HL-60/S4 treated with phorbol 12-myristate 13-acetate at 8.2 ng/mL for 4 days and 3 days (cell line): Measurements from ENCODE around the gene SEMA5B.

Source experiments
- in situ Hi-C: fragments of 300-500 bp; cut with MboI; formaldehyde crosslinking; loops from 2 replicates; pipeline ENCODE4 v1.15.0; 2022; ENCODE audit warnings: low sequenced_read_pairs

The SEMA5B gene

GRCh38 chr3:122928396-122929187 lies 99.0 kb downstream of the SEMA5B start:
- in situ Hi-C loops: no loop called here

- in situ Hi-C loops: no loop called here
Observed at GRCh38 chr3:122927726-122928125, 99.8 kb downstream of the SEMA5B start.

GRCh38 chr3:122926811-122927210 lies 100.8 kb downstream of the SEMA5B start:
- in situ Hi-C loops: no loop called here

- in situ Hi-C loops: no loop called here
Observed at GRCh38 chr3:122926322-122926721, 101.2 kb downstream of the SEMA5B start.

GRCh38 chr3:122925756-122926155 lies 101.8 kb downstream of the SEMA5B start:
- in situ Hi-C loops: no loop called here

GRCh38 chr3:122924056-122924455 lies 103.5 kb downstream of the SEMA5B start:
- in situ Hi-C loops: no loop called here

GRCh38 chr3:122923611-122924010 lies 104.0 kb downstream of the SEMA5B start:
- in situ Hi-C loops: no loop called here

- in situ Hi-C loops: no loop called here
Observed at GRCh38 chr3:122921791-122922651, 105.5 kb downstream of the SEMA5B start.

- in situ Hi-C loops: no loop called here
Observed at GRCh38 chr3:122920986-122921385, 106.6 kb downstream of the SEMA5B start.

- in situ Hi-C loops: no loop called here
Observed at GRCh38 chr3:122919291-122919610, 108.3 kb downstream of the SEMA5B start.

- in situ Hi-C loops: no loop called here
Observed at GRCh38 chr3:122918576-122919290, 108.8 kb downstream of the SEMA5B start.

- in situ Hi-C loops: no loop called here
Observed at GRCh38 chr3:122917412-122917811, 110.2 kb downstream of the SEMA5B start.

GRCh38 chr3:122916580-122916979 lies 111.0 kb downstream of the SEMA5B start:
- in situ Hi-C loops: no loop called here

- in situ Hi-C loops: no loop called here
Observed at GRCh38 chr3:122916084-122916483, 111.5 kb downstream of the SEMA5B start.

GRCh38 chr3:122915300-122916055 lies 112.1 kb downstream of the SEMA5B start:
- in situ Hi-C loops: no loop called here

GRCh38 chr3:122913539-122914100 lies 113.9 kb downstream of the SEMA5B start:
- in situ Hi-C loops: no loop called here

GRCh38 chr3:122912772-122913538 lies 114.6 kb downstream of the SEMA5B start:
- in situ Hi-C loops: no loop called here

GRCh38 chr3:122911901-122912300 lies 115.7 kb downstream of the SEMA5B start:
- in situ Hi-C loops: no loop called here

GRCh38 chr3:122908251-122908650 lies 119.3 kb downstream of the SEMA5B start:
- in situ Hi-C loops: no loop called here

- in situ Hi-C loops: no loop called here
Observed at GRCh38 chr3:122907471-122907870, 120.1 kb downstream of the SEMA5B start.
